KOPT-K1 (cell line): ENCODE results near the gene CCDC28A.
"Not testable (repeated sequence)": the region's sequence is repeated elsewhere in the genome, so short reads cannot be mapped to it uniquely, and the experiment has no call there.

Experiments used
- H3K27ac ChIP-seq: fragments of 200-600 bp; sonication (generic); 2 replicates; pipeline ENCODE4 v1.5.1; 2016; ENCODE audit warnings: antibody characterized with exemption, mild to moderate bottlenecking, low read depth, low read length; ENCODE audit not compliant: poor library complexity, severe bottlenecking
- H3K36me3 ChIP-seq: fragments of 200-600 bp; sonication (generic); 2 replicates; pipeline ENCODE4 v1.5.1; 2017; ENCODE audit warnings: antibody characterized with exemption, mild to moderate bottlenecking, low read length, moderate library complexity; ENCODE audit not compliant: insufficient read depth
- H3K9me3 ChIP-seq: fragments of 200-600 bp; sonication (generic); 2 replicates; pipeline ENCODE4 v1.5.1; 2017; ENCODE audit warnings: antibody characterized with exemption, low read length, mild to moderate bottlenecking; ENCODE audit not compliant: insufficient read depth, poor library complexity, severe bottlenecking

CCDC28A gene

DNA sequence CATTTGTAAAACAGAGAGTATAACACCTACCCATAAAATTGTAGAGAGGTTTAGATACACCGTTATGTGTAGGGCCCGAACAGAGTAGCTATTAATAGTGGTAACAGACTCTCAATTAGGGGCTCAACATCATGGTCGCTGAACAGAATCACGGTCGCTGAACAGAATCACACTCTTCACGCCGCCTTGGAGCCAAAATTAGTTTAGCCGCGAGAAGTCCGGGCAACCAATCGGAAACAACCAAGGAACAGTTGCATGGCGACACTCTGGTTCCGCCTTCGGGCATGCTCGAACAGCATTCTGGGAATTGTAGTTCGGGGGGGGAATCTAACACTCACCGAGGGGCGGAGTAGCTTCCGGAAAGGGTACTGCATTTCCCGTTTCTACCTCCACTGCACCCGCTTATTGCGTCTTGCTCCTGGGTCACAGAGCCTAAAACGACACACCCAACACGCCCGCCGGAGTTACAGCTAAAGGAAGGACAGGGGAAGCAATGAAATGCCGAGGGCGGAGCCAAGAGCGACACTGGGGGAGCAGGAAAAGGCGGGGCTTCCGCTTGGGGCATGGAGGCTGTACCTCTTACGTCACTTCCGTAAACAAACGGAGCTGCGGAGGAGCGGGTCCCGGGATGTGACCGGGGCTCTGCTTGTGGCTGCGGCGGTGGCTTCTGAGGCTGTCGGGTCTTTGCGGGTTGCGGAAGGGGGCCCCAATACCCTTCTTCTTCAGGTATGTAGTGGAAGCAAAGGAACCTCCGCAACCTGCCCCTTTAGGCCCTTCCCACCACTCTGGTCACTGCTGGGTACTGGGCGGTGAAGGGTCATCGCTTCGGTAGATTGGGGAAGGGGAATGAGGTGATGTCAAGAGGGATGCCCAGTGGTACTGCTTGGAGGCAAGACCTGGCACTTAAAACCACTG is at the start of gene CCDC28A:
CCDC28A (plus strand) TSS at position 593 of the 915 bp plus-strand sequence. CDS start 2,352 bp downstream, outside the sequence.
- H3K36me3 ChIP-seq: no peaks in the 10 kb centered on the region
- H3K9me3 ChIP-seq: no peaks in the 10 kb centered on the region
- H3K27ac ChIP-seq: peak within 1 kb of the TSS; percentile 86

DNA sequence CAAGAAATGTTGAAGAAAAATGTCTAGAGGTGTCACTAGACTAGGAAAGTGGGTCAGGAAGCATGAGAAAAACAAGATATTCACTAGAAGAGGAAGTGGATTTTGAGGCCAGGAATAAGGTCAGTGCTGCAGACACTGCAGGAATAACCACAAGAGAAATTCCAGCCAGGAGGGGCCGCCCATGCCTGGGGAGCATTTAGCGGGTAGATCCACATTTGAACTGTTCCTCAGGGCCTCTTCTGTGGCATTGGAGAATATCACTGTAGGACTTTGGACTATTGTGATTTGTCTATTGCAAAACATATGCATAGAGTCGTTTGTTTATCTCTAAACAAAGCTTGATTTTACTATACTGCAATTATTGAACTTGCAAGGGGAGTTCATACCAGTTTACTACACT is 49.6 kb upstream of the CCDC28A start:
- no peaks in the 10 kb centered on the region for H3K36me3 ChIP-seq
- H3K27ac ChIP-seq: no peak overlapping the region
- H3K9me3 ChIP-seq: no peaks in the 10 kb centered on the region

DNA sequence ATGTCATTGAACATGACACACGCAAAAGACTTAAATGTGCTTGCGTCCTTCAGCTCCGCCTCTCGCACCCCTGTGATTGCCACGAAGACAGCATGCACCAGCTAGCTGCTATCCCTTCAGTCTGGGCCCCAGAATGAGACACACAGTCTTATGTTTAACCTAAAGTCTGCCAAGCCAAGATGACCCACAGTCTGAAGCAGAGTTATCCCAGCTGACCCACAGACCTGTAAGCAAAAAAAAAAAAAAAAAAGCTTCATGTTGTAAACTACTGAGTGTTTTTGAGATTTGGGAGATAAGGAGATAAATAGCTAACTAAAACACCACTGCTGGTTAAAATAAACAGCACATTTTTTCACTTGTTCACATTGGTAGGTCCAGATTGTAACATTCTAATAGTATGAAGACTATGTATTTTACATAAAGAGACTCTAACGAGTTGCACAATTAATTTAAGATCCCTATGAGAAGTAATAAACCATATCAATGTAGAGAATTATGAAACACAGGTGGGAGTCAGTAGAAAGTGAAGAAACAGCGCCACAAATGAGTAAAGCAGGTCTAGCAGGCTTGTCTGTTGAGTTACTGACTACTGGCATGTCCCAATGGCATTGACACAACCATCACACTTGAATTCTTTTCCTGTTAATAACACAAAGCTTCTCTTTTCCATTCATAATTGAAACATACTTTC is 47.4 kb upstream of the CCDC28A start:
- H3K36me3 ChIP-seq: no peaks in the 10 kb centered on the region
- no peaks in the 10 kb centered on the region for H3K9me3 ChIP-seq
- no peak overlapping the region for H3K27ac ChIP-seq

- Histone ChIP-seq H3K9me3 (no peaks in the 10 kb centered on the region), H3K27ac (no peak overlapping the region)
These were observed 46.8 kb upstream of the CCDC28A start for GRCh38 chr6:138726757-138727097.

GRCh38 chr6:138727182-138727581 is 46.4 kb upstream of the CCDC28A start:
- Histone ChIP-seq H3K27ac (no peak overlapping the region), H3K36me3 (no peaks in the 10 kb centered on the region), H3K9me3 (no peaks in the 10 kb centered on the region)

More at GRCh38 chr6:138726757-138727097, 46.8 kb upstream of the CCDC28A start:
- H3K36me3 ChIP-seq: no peaks in the 10 kb centered on the region

DNA sequence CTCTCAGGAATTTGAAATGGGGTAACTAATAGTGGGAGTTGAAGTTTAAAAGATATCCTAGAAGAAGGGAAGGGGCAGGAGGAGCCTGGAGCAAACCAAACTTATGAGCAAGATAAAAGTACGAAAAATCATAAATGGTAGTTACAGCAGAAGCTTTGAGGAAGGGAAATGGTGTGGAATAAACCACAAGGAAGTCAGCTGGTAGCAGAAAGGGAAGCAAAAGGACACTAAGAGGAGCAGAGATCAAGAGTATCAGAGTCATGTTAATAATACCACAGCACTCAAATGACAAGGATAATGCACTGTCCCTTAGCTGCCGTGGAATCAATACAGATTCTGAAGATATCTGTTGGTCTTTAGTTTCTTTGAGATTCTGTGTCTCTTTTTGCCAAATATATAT is 44.9 kb upstream of the CCDC28A start:
- no peaks in the 10 kb centered on the region for H3K9me3 ChIP-seq
- H3K27ac ChIP-seq: no peak overlapping the region
- no peaks in the 10 kb centered on the region for H3K36me3 ChIP-seq

DNA sequence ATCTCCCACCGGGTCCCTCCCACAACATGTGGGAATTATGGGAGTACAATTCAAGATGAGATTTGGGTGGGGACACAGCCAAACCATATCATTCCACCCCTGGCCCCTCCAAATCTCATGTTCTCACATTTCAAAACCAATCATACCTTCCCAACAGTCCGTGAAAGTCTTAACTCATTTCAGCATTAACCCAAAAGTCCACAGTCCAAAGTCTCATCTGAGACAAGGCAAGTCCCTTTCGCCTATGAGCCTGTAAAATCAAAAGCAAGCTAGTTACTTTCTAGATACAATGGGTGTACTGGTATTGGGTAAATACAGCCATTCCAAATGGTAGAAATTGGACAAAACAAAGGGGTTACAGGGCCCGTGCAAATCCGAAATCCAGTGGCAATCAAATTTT is 43.5 kb upstream of the CCDC28A start:
- H3K36me3 ChIP-seq, H3K27ac ChIP-seq, H3K9me3 ChIP-seq: not testable (repeated sequence)

- Histone ChIP-seq H3K9me3 (no peaks in the 10 kb centered on the region), H3K36me3 (no peaks in the 10 kb centered on the region), H3K27ac (no peak overlapping the region)
These were observed 39.0 kb upstream of the CCDC28A start for GRCh38 chr6:138734585-138734984.

- Histone ChIP-seq H3K9me3 (no peaks in the 10 kb centered on the region), H3K36me3 (no peaks in the 10 kb centered on the region), H3K27ac (no peak overlapping the region)
These were observed 36.9 kb upstream of the CCDC28A start for GRCh38 chr6:138736640-138737039.

DNA sequence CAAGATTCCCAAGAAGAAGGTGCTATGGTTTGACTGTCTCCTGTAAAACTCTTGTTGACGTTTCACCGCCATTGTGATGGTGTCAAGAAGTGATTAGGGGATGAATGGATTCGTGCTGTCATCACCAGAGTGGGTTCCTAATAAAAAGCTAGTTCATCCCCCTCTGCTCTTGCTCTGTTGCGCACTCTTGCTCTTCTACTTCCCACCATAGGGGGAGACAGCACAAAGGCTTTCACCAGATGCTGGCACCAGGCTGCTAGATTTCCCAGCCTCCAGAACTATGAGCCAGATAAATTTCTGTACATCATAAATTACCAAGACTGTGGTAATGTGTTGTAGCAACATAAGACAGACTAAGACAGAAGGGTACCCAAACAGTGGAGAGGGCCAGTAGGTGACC is 21.6 kb upstream of the CCDC28A start:
- H3K27ac ChIP-seq: no peak overlapping the region
- H3K36me3 ChIP-seq: no peaks in the 10 kb centered on the region
- no peaks in the 10 kb centered on the region for H3K9me3 ChIP-seq

- Histone ChIP-seq H3K36me3 (no peaks in the 10 kb centered on the region), H3K9me3 (no peaks in the 10 kb centered on the region), H3K27ac (no peak overlapping the region)
These were observed 16.4 kb upstream of the CCDC28A start for GRCh38 chr6:138757136-138757535.

GRCh38 chr6:138765896-138766655 is 7.5 kb upstream of the CCDC28A start:
- Histone ChIP-seq H3K9me3 (no peaks in the 10 kb centered on the region), H3K27ac (no peak overlapping the region), H3K36me3 (no peaks in the 10 kb centered on the region)

- Histone ChIP-seq H3K9me3 (no peaks in the 10 kb centered on the region), H3K36me3 (no peaks in the 10 kb centered on the region), H3K27ac (no peak overlapping the region)
These were observed 4.4 kb upstream of the CCDC28A start for GRCh38 chr6:138769102-138769676.

DNA sequence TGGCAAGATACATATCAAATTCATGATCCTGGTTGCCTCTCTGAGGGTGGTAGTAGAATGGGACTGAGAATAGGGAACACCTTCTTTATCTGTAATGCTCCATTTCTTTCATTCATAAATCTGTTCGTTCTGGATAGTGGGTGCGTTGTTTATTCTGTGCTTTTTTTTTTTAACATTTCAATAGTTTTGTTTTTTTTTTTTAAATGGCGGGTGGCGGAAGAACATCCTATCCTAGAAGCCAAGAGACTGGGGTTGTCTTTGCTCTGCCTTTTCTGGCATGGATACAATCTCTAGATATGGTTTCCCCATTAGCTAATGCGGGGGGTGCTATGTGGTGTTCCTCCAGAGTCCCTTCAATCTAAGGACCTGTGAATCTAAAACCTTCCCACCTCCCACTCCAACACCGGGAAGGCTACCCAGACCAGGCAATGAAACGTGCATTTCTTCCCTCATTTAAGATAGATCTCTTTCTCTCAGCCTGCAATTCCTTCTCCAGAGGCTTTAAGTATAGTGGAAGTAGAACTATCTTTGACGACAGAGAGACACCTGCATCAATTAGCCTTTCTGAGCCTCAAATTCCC is 883 bp upstream of the CCDC28A start:
- no peaks in the 10 kb centered on the region for H3K36me3 ChIP-seq
- H3K27ac ChIP-seq: peak overlapping the region; percentile 86
- no peaks in the 10 kb centered on the region for H3K9me3 ChIP-seq
